Neural cell (in vitro differentiated cells): ENCODE measurements around the gene FHOD3.

ENCODE experiments used
- CTCF ChIP-seq: fragments of 450-650 bp; IDR thresholded peaks from 2 replicates; pipeline ENCODE4 v1.5.1; 2014; ENCODE audit warnings: antibody characterized with exemption, mild to moderate bottlenecking, moderate library complexity; ENCODE audit not compliant: poor library complexity, severe bottlenecking
- RAD21 ChIP-seq: fragments of 450-650 bp; conservative IDR thresholded peaks from 2 replicates; pipeline ENCODE4 v1.6.1; 2014; ENCODE audit warnings: antibody characterized with exemption, mild to moderate bottlenecking, moderate library complexity
- SMC3 ChIP-seq: fragments of 450-650 bp; conservative IDR thresholded peaks from 2 replicates; pipeline ENCODE4 v1.6.1; 2014; ENCODE audit warnings: antibody characterized with exemption, mild to moderate bottlenecking, moderate library complexity; ENCODE audit not compliant: poor library complexity

GRCh38 chr18:36492604-36493329 is 195.3 kb downstream of the FHOD3 start:
- TF ChIP-seq CTCF = no peak
- TF ChIP-seq SMC3 = no peak
- no peak for TF ChIP-seq RAD21
